Epithelial cell of esophagus (primary cell): ENCODE results near the gene LPAR5.

Source experiments
- DNase-seq: peaks from one replicate; pipeline ENCODE4 v3.0.0; 2010; ENCODE audit warnings: low read depth
- H3K4me3 ChIP-seq: 2 replicates; pipeline ENCODE4 v1.5.1; 2011; ENCODE audit warnings: mild to moderate bottlenecking, low read length, control low read depth
- TF ChIP-seq, protein P1 (sequence below): IDR thresholded peaks from 2 replicates; pipeline ENCODE4 v1.5.1; 2011; ENCODE audit warnings: low read depth, mild to moderate bottlenecking, low read length, control low read depth, inconsistent platforms; ENCODE audit not compliant: insufficient read depth; ENCODE audit errors: missing control alignments

The LPAR5 gene

DNA sequence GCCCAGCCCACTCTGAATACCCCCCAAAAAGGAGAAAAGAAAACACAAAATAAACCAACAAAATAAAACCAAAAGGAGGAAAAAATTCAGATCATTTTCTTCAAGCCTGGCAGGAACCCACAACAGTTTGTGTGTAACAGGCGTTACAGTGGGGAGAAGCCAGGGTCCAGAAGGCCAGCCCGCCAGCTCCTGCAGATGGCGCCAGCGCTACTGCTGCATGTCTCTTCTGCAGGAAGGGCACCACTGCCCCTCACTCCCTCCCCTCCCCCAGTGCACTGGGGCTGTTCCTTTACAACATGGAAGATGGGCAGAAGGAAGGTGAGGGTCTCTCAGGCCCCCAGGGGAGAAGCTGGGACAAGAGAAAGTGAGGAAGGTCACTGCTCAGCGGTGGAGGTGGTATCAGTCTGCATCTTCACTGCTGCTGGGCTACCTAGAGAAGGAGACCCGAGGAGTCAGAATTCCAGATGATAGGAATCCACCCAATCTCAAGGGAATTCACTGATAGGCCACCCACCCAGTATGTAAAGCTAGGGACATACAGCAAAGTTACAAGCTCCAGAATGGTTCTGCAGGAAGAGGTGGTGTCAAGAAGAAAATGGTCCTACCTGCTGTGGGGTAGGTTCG is 65.4 kb downstream of the LPAR5 start:
- peak; percentile 40 for DNase-seq
- H3K4me3 ChIP-seq: no peak overlapping the region
- TF ChIP-seq, protein P1, sequence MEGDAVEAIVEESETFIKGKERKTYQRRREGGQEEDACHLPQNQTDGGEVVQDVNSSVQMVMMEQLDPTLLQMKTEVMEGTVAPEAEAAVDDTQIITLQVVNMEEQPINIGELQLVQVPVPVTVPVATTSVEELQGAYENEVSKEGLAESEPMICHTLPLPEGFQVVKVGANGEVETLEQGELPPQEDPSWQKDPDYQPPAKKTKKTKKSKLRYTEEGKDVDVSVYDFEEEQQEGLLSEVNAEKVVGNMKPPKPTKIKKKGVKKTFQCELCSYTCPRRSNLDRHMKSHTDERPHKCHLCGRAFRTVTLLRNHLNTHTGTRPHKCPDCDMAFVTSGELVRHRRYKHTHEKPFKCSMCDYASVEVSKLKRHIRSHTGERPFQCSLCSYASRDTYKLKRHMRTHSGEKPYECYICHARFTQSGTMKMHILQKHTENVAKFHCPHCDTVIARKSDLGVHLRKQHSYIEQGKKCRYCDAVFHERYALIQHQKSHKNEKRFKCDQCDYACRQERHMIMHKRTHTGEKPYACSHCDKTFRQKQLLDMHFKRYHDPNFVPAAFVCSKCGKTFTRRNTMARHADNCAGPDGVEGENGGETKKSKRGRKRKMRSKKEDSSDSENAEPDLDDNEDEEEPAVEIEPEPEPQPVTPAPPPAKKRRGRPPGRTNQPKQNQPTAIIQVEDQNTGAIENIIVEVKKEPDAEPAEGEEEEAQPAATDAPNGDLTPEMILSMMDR: peak; percentile 56

DNA sequence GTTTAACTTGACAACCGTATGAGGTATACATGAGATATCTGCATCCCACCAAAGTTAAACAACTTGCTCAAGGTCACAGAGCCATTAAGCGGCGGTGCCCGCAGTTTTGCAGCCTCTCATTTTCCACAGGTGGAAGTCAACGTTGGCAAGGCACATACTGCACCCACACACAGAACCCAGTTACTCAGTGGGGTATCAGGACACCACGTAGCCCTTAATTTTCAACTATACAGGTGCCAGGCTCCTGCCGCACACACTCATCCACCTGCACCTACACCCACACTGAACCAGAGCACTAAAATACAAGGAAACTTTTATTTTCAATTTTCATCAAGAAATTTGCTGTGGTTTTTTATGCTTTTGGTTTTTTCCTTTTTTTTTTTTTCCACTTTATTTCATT is 66.0 kb downstream of the LPAR5 start:
- no peak for DNase-seq
- H3K4me3 ChIP-seq: no peak overlapping the region
- TF ChIP-seq, protein P1: no peak

DNA sequence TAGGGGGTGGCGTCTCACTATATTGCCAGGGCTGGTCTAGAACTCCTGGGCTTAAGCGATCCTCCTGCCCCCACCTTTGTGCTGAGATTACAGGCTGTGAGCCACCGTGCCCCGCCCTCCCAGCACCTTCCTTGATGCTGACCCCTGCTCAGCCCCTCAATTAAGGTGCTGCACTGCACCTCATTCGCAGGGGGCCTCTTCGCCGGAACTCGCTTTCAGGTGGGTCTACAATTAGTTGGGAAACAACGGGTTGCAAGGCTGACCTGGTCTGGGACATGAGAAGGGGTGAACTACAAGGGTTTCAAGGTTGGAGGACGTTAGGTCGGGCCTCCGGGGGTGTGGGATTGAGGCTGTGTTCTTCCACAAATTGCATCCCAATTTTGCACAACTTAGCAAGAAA is 66.4 kb downstream of the LPAR5 start:
- DNase-seq: no peak
- TF ChIP-seq, protein P1: no peak
- H3K4me3 ChIP-seq: no peak overlapping the region
